SH-SY5Y (cell line): Measurements from ENCODE around the gene AK1.

Source experiments
- GATA2 ChIP-seq: IDR thresholded peaks from 2 replicates; pipeline ENCODE4 v1.6.1; 2011; ENCODE audit warnings: mild to moderate bottlenecking, low read depth, low read length
- GATA3 ChIP-seq: IDR thresholded peaks from 2 replicates; pipeline ENCODE4 v1.6.1; 2011; ENCODE audit warnings: low read depth, mild to moderate bottlenecking, low read length, moderate library complexity

DNA sequence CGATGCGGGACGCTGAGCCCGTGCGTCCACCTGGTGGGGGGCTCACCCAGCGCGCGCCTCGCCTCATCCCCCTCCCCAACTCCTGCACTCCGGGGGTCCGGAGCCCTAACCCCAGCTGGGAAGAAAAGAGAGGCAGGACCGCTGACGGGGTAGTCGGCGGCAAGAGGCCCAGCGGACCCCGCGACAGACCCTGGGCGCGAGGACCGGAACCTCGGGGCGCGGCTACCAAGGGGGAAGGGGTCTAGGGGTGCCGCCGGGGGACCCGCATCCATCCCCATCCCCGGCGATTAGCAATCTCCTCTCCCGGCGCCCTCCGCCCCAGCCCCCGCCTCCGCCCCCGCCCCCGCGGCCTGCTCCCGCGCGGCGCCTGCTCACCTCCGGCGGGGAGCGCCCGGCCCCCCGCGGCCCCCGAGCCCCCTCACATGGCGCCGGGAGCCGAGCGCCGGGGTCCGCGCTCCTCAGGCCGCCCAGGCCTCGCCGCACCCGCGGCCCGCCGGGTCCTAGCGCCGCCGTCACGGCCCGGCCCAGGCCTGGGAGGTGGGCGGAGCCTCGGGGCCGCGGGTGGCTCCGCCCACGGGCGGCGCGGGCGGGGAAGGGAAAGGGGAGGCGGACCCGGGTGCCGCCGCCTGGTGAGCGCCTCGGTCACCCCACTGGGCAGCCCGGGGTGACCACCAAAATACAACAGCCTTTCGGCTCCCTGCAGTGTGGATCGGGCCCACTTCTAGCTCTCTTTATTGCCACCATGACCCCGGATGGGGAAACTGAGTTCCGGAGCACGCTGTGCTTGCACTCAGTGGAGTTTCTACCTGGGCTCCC lies 21.9 kb upstream of the AK1 start, which contains the start of gene ST6GALNAC6:
- TF ChIP-seq GATA2 (no peak), GATA3 (no peak)
